IPS DF 4.7 (cell line): ENCODE results near the gene WDR72.
A peak's percentile ranks its signal among the peaks of the same experiment; 100 is the strongest.
"Not testable (repeated sequence)": the region's sequence is repeated elsewhere in the genome, so short reads cannot be mapped to it uniquely, and the experiment has no call there.

ENCODE experiments used
- DNase-seq: peaks from one replicate; pipeline ENCODE4 v3.0.0-alpha.2; 2013; ENCODE audit warnings: low spot score; ENCODE audit errors: extremely low read depth

WDR72 gene

GRCh38 chr15:53590380-53590779 lies 169.1 kb downstream of the WDR72 start:
- no peak for DNase-seq

- no peak for DNase-seq
These were observed 169.9 kb downstream of the WDR72 start for GRCh38 chr15:53589520-53590057.

- no peak for DNase-seq
These were observed 170.7 kb downstream of the WDR72 start for GRCh38 chr15:53588773-53589172.

GRCh38 chr15:53586799-53587198 lies 172.7 kb downstream of the WDR72 start:
- DNase-seq = peak; percentile 80

GRCh38 chr15:53581513-53581912 lies 177.9 kb downstream of the WDR72 start:
- DNase-seq = no peak

- no peak for DNase-seq
These were observed 179.1 kb downstream of the WDR72 start for GRCh38 chr15:53580366-53580765.

GRCh38 chr15:53576841-53577240 lies 182.6 kb downstream of the WDR72 start:
- no peak for DNase-seq

GRCh38 chr15:53573091-53573490 lies 186.4 kb downstream of the WDR72 start:
- DNase-seq = no peak

GRCh38 chr15:53569751-53570480 lies 189.5 kb downstream of the WDR72 start:
- no peak for DNase-seq

- no peak for DNase-seq
These were observed 192.6 kb downstream of the WDR72 start for GRCh38 chr15:53566912-53567311.

- no peak for DNase-seq
These were observed 193.7 kb downstream of the WDR72 start for GRCh38 chr15:53565721-53566120.

GRCh38 chr15:53564647-53565046 lies 194.8 kb downstream of the WDR72 start:
- DNase-seq = no peak

GRCh38 chr15:53563627-53564026 lies 195.8 kb downstream of the WDR72 start:
- no peak for DNase-seq

- no peak for DNase-seq
These were observed 199.8 kb downstream of the WDR72 start for GRCh38 chr15:53559364-53560277.

- DNase-seq = no peak
These were observed 201.1 kb downstream of the WDR72 start for GRCh38 chr15:53558384-53558783.

GRCh38 chr15:53555226-53555625 lies 204.2 kb downstream of the WDR72 start:
- DNase-seq = no peak

GRCh38 chr15:53549697-53550305 lies 209.7 kb downstream of the WDR72 start:
- no peak for DNase-seq

GRCh38 chr15:53548236-53548635 lies 211.2 kb downstream of the WDR72 start:
- no peak for DNase-seq

GRCh38 chr15:53540626-53541300 lies 218.7 kb downstream of the WDR72 start:
- DNase-seq = not testable (repeated sequence)

GRCh38 chr15:53539878-53540277 lies 219.6 kb downstream of the WDR72 start:
- DNase-seq = no peak

GRCh38 chr15:53536479-53537120 lies 222.9 kb downstream of the WDR72 start:
- no peak for DNase-seq
